ENCODE data around the gene ARFRP1.
"Not testable (repeated sequence)": the region's sequence is repeated elsewhere in the genome, so short reads cannot be mapped to it uniquely, and the experiment has no call there.

The ARFRP1 gene

GRCh38 chr20:63732118-63733095 is 24.6 kb upstream of the ARFRP1 start:
- DNase-seq = no peak

- DNase-seq = no peak
These were observed 23.6 kb upstream of the ARFRP1 start for GRCh38 chr20:63731410-63731809.

- DNase-seq = not testable (repeated sequence)
These were observed 22.5 kb upstream of the ARFRP1 start for GRCh38 chr20:63730189-63730733.

GRCh38 chr20:63722967-63723622 is 15.3 kb upstream of the ARFRP1 start:
- not testable (repeated sequence) for DNase-seq

- no peak for DNase-seq
These were observed 11.2 kb upstream of the ARFRP1 start for GRCh38 chr20:63718996-63719395.

GRCh38 chr20:63714858-63715257 is 7.1 kb upstream of the ARFRP1 start:
- DNase-seq = no peak

GRCh38 chr20:63712191-63712590 is 4.4 kb upstream of the ARFRP1 start:
- DNase-seq = no peak

GRCh38 chr20:63711085-63711645 is 3.4 kb upstream of the ARFRP1 start:
- DNase-seq = no peak

GRCh38 chr20:63709149-63709527 is 1.4 kb upstream of the ARFRP1 start:
- no peak for DNase-seq

- DNase-seq = no peak
These were observed 749 bp upstream of the ARFRP1 start for GRCh38 chr20:63708301-63709148.

- peak; percentile 79 for DNase-seq
These were observed 771 bp downstream of the ARFRP1 start for GRCh38 chr20:63706852-63707557.

- no peak for DNase-seq
These were observed 1.6 kb downstream of the ARFRP1 start for GRCh38 chr20:63706027-63706695.

GRCh38 chr20:63705232-63706026 is 2.3 kb downstream of the ARFRP1 start:
- no peak for DNase-seq

- no peak for DNase-seq
These were observed 3.0 kb downstream of the ARFRP1 start for GRCh38 chr20:63704749-63705117.

GRCh38 chr20:63703976-63704748 is 3.6 kb downstream of the ARFRP1 start:
- DNase-seq = no peak

GRCh38 chr20:63703471-63703975 is 4.3 kb downstream of the ARFRP1 start:
- DNase-seq = no peak

GRCh38 chr20:63702751-63703470 is 4.9 kb downstream of the ARFRP1 start:
- DNase-seq = no peak

GRCh38 chr20:63702036-63702665 is 5.6 kb downstream of the ARFRP1 start:
- DNase-seq = no peak

All from suppressor macrophage treated with lipopolysaccharide for 4 hours (primary cell).